Measurements from ENCODE around the gene IPO5. TPM values are rescaled to one million over a fixed set of nuclear protein-coding genes. Genes with fewer than 3 reads are reported as not detected.

The IPO5 gene
- total RNA-seq, 1 experiment from 2014 or later: 155 TPM

DNA sequence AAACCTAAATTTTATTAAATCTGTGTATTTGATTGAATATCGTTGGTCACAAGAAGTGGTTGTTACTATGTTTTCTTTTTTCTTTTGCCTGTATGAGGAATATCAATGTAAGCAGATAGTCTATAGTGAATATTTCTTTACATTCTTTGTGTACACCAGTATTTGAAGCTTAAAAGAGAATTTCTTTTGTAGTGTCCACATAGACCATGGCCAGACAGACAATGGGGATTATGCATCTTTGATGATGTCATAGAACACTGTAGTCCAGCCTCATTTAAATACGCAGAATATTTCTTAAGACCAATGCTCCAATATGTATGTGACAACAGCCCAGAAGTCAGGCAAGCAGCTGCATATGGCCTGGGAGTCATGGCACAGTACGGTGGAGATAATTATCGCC is 64.8 kb downstream of the IPO5 start:
- Histone ChIP-seq H3K9me2 (replicated peaks; ENCODE audit: low read length) (no peaks in the 10 kb centered on the region), H3K4me3 (ENCODE audit: low read length) (no peak overlapping the region), H3K36me3 (ENCODE audit: low read depth, low read length) (peaks cover 63% of the 10 kb centered on the region), H2AFZ (ENCODE audit: low read length) (no peak overlapping the region), H3K4me2 (ENCODE audit: low read length) (no peak overlapping the region), H3K27me3 (ENCODE audit: low read length) (no peaks in the 10 kb centered on the region), H3K79me2 (ENCODE audit: low read length) (no peaks in the 10 kb centered on the region), H3K4me1 (ENCODE audit: insufficient read depth, low read length) (peaks cover 7% of the 10 kb centered on the region; the same call in 1 of the 2 replicates), H3K27ac (ENCODE audit: low read length) (no peak overlapping the region), H3F3A (ENCODE audit: low read length, unreplicated experiment) (no peaks in the 10 kb centered on the region), H3K9ac (ENCODE audit: low read length) (no peak overlapping the region), H3K9me3 (ENCODE audit: low read length) (no peaks in the 10 kb centered on the region), H4K20me1 (ENCODE audit: low read length) (peaks cover 9% of the 10 kb centered on the region; the same call in 1 of the 2 replicates)
- ATAC-seq (no peak), DNase-seq (no peak)
- TF ChIP-seq, protein P1, sequence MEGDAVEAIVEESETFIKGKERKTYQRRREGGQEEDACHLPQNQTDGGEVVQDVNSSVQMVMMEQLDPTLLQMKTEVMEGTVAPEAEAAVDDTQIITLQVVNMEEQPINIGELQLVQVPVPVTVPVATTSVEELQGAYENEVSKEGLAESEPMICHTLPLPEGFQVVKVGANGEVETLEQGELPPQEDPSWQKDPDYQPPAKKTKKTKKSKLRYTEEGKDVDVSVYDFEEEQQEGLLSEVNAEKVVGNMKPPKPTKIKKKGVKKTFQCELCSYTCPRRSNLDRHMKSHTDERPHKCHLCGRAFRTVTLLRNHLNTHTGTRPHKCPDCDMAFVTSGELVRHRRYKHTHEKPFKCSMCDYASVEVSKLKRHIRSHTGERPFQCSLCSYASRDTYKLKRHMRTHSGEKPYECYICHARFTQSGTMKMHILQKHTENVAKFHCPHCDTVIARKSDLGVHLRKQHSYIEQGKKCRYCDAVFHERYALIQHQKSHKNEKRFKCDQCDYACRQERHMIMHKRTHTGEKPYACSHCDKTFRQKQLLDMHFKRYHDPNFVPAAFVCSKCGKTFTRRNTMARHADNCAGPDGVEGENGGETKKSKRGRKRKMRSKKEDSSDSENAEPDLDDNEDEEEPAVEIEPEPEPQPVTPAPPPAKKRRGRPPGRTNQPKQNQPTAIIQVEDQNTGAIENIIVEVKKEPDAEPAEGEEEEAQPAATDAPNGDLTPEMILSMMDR (conservative IDR thresholded peaks at IDR 0.05; ENCODE audit: low read depth, low read length): no peak
- TF ChIP-seq EZH2phosphoT487 (IDR thresholded peaks at IDR 0.05; ENCODE audit: borderline replicate concordance, low read length) (no peak), EZH2 (IDR thresholded peaks at IDR 0.05; ENCODE audit: low read length, unreplicated experiment) (no peak)
- BruUV-seq (replicated peaks): no TSS peak
- intact Hi-C loops (cut with micrococcal nuclease): no loop called here
- CTCF ChIA-PET: no interaction called here
- POLR2A ChIA-PET (ENCODE audit: unreplicated experiment): no interaction called here

DNA sequence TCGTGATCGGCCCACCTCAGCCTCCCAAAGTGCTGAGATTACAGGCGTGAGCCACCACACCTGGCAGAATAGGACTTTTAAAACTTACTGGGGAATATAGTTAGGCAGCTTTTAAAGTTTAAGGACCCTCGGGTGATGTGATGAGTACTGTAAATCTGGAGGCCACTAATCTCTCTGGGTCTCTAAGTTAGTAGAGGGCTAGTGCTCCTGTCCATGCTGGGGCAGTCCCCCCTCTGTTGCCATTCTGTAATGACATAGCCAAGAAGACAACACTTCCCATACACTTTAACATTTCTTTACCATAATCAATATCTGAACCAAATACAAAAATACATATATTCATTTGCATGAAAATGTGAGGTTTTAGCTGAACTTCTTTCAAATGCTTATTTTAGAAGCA is 65.7 kb downstream of the IPO5 start:
- CTCF ChIA-PET: no interaction called here
- H3K27ac ChIP-seq (ENCODE audit: low read length): no peak overlapping the region
- DNase-seq (no peak), ATAC-seq (no peak)
- no TSS peak for BruUV-seq (replicated peaks)
- no peaks in the 10 kb centered on the region for H3K27me3 ChIP-seq (ENCODE audit: low read length)
- H3F3A ChIP-seq (ENCODE audit: low read length, unreplicated experiment): no peaks in the 10 kb centered on the region
- intact Hi-C loops (cut with micrococcal nuclease): no loop called here
- H3K9ac ChIP-seq (ENCODE audit: low read length): no peak overlapping the region
- no peak overlapping the region for H2AFZ ChIP-seq (ENCODE audit: low read length)
- H3K79me2 ChIP-seq (ENCODE audit: low read length): no peaks in the 10 kb centered on the region
- H4K20me1 ChIP-seq (ENCODE audit: low read length): peaks cover 9% of the 10 kb centered on the region; the same call in 1 of the 2 replicates
- peaks cover 7% of the 10 kb centered on the region; the same call in 1 of the 2 replicates for H3K4me1 ChIP-seq (ENCODE audit: insufficient read depth, low read length)
- no peak overlapping the region for H3K4me2 ChIP-seq (ENCODE audit: low read length)
- TF ChIP-seq EZH2 (IDR thresholded peaks at IDR 0.05; ENCODE audit: low read length, unreplicated experiment) (no peak), EZH2phosphoT487 (IDR thresholded peaks at IDR 0.05; ENCODE audit: borderline replicate concordance, low read length) (no peak)
- TF ChIP-seq, protein P1 (conservative IDR thresholded peaks at IDR 0.05; ENCODE audit: low read depth, low read length): no peak
- no peaks in the 10 kb centered on the region for H3K9me2 ChIP-seq (replicated peaks; ENCODE audit: low read length)
- no peaks in the 10 kb centered on the region for H3K9me3 ChIP-seq (ENCODE audit: low read length)
- no peak overlapping the region for H3K4me3 ChIP-seq (ENCODE audit: low read length)
- POLR2A ChIA-PET (ENCODE audit: unreplicated experiment): no interaction called here
- H3K36me3 ChIP-seq (ENCODE audit: low read depth, low read length): peaks cover 62% of the 10 kb centered on the region

DNA sequence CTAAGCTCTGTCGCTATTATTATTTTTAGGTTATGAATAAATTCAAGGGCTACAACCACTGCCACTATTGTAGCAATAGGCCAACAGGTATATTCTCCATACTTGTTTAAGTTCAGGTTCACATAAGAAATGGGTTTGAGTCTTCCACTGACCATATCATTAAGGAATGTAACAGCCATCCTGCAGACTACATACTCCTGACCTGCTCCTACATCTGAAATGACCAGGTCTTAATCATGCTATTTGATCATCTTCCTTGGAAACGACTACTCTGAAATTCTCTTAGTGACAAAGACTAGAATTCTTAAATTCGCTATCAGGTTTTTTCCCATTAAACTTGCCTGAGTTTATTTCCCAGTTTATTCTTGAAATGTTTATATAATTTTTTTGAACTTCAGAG is 66.8 kb downstream of the IPO5 start:
- H3K9ac ChIP-seq (ENCODE audit: low read length): no peak overlapping the region
- H3K27me3 ChIP-seq (ENCODE audit: low read length): no peaks in the 10 kb centered on the region
- POLR2A ChIA-PET (ENCODE audit: unreplicated experiment): no interaction called here
- CTCF ChIA-PET: no interaction called here
- BruUV-seq (replicated peaks): no TSS peak
- H3K4me1 ChIP-seq (ENCODE audit: insufficient read depth, low read length): peaks cover 7% of the 10 kb centered on the region; the same call in 1 of the 2 replicates
- H3K79me2 ChIP-seq (ENCODE audit: low read length): no peaks in the 10 kb centered on the region
- intact Hi-C loops (cut with micrococcal nuclease): loop anchor here (5.0 kb wide), 1 partner anchor 43 kb away; no protein-coding TSS in a partner anchor
- no peak overlapping the region for H3K4me2 ChIP-seq (ENCODE audit: low read length)
- TF ChIP-seq EZH2phosphoT487 (IDR thresholded peaks at IDR 0.05; ENCODE audit: borderline replicate concordance, low read length) (no peak), EZH2 (IDR thresholded peaks at IDR 0.05; ENCODE audit: low read length, unreplicated experiment) (no peak)
- TF ChIP-seq, protein P1 (conservative IDR thresholded peaks at IDR 0.05; ENCODE audit: low read depth, low read length): no peak
- DNase-seq: no peak
- no peaks in the 10 kb centered on the region for H3K9me2 ChIP-seq (replicated peaks; ENCODE audit: low read length)
- no peak for ATAC-seq
- H3K27ac ChIP-seq (ENCODE audit: low read length): no peak overlapping the region
- H3K9me3 ChIP-seq (ENCODE audit: low read length): no peaks in the 10 kb centered on the region
- no peak overlapping the region for H3K4me3 ChIP-seq (ENCODE audit: low read length)
- peaks cover 9% of the 10 kb centered on the region; the same call in 1 of the 2 replicates for H4K20me1 ChIP-seq (ENCODE audit: low read length)
- H3F3A ChIP-seq (ENCODE audit: low read length, unreplicated experiment): no peaks in the 10 kb centered on the region
- H2AFZ ChIP-seq (ENCODE audit: low read length): no peak overlapping the region
- peaks cover 58% of the 10 kb centered on the region for H3K36me3 ChIP-seq (ENCODE audit: low read depth, low read length)
